GM19324 (cell line): ENCODE measurements around the gene STAT3.
"Not testable (repeated sequence)": the region's sequence is repeated elsewhere in the genome, so short reads cannot be mapped to it uniquely, and the experiment has no call there.

Experiments
- ATAC-seq: cut with Tn5 transposase; IDR thresholded peaks from one replicate; pipeline ENCODE4 v1.9.1; 2021; ENCODE audit warnings: mild to moderate bottlenecking, moderate library complexity; ENCODE audit not compliant: unreplicated experiment, low FRiP score

The STAT3 gene

DNA sequence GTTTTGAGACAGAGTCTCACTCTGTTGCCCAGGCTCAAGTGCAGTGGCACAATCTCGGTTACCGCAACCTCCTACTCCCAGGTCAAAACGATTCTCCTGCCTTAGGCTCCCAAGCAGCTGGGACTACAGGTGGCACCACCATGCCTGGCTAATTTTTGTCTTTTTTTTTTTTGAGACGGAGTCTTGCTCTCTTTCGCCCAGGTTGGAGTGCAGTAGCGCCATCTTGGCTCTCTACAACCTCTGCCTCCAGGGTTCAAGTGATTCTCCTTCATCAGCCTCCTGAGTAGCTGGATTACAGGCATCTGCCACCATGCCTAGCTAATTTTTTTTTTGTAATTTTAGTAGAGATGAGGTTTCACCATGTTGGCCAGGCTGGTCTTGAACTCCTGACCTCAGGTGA, 70.3 kb downstream of the STAT3 start:
- not testable (repeated sequence) for ATAC-seq

DNA sequence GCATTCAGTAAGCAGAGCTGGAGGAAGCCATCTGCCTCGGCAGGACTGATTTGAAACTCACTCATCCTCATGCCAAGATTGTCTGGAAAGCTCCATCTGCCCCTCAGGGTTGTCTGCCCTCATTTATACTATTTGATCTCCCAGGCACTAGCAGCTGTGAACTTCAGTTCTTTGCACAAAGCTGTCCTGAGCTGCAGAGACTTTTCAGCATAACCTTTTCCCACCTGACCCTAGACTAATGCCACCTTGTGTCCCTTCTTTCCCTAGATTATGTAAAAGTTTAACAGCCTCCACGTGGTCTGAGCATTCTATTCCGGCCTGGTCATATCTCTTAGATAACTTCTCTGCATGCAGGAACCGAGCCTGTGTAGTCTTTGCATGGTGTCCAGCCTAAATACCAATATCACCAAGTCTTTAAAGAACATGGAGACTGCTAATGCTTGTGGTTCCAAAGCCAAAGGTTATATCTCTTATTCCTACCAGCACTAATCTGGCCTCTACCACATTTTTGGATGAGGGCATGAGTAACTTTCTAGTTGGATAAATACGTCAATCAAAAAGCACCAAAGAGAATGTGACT, 70.9 kb downstream of the STAT3 start:
- no peak for ATAC-seq

DNA sequence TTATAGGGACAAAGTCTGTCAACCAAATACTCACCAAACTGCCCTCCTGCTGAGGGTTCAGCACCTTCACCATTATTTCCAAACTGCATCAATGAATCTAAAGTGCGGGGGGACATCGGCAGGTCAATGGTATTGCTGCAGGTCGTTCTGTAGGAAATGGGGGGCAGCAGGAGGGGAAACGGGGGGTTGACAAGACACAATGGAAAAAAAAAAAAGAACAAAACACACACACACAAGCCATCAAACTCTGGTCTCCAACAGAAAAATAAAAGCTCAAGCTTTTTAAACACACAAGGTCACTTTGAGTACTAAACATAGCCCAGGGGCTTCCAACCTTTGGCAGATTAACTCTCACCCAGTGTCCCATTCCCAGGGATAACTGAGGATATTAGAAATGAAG, 71.5 kb downstream of the STAT3 start:
- ATAC-seq: no peak

DNA sequence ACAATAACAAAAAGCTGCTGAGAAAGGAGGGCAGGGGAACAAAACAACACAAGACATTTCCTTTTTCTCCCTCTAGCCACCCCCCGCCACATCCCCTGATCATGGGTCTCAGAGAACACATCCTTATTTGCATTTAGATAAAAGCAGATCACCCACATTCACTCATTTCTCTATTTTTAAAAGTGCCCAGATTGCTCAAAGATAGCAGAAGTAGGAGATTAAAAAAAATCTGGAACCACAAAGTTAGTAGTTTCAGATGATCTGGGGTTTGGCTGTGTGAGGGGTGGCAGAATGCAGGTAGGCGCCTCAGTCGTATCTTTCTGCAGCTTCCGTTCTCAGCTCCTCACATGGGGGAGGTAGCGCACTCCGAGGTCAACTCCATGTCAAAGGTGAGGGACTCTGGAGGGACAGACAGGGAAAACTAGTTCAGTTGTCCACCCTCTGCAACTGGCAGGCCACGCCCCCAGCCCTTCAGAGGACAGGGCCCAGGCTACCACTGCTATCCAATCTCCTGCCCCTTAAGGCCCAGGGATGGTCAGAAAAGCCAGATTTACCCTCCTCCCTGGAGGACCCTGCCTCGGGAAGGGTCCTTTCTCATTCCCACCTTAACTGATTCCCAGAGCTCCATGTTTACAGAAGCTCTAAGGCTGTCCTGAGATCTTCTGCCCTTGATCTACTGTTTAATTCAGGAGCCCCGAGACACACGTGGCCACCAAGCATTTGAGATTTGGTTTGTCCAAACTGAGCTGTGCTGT, 72.7 kb downstream of the STAT3 start:
- ATAC-seq: no peak

DNA sequence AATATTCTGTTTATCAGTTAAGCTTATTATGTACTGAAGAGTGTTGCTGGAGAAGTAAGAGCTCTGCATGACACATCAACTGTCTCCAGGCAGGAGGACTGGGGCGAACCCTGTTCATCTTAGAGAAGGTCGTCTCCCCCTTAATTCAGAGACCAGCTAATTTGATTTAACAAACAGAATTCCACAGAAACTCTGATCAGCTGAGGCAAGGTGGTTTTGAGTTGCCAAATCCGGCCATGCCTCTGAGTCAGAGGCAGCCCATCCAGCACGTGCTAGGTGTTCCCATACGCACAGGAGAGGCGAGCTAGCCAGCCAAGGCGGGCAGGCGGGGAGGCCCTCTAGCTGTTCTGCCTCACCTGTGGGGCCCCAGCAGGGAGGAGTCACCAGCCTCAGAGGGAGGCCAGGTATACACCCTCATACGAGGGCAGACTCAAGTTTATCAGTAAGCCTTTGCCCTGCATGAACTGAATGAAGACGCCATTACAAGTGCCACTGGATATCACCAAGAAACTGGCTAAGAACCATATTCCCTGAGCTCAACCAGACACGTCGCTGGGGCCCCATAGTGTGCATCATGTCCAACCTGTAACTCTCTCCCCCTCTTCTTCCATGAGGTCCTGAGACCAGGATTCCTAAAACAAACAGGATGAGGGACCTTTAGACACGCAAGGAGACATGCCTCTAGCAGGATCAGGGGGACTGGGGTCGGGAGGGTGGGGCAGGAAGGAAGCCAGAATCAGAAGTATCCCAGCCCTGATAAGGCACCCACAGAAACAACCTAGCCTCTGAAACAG, 74.3 kb downstream of the STAT3 start:
- no peak for ATAC-seq

DNA sequence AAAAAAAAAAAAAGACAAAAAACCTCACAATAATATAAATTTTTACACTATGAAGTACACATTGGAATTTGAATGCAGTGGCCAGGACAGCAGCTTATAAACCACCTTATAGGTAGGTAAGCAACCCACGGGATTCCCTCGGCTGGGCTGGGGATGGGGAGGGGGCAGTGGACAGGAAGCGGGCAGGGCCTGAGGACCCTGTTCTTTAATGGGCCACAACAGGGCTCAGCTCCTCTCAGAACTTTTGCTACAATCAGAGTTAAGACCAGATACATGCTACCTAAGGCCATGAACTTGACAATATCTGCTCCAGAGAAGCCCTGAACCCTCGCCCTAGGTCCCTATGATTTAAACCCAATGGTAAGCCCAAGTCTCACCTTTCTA, 74.9 kb downstream of the STAT3 start:
- ATAC-seq: no peak

DNA sequence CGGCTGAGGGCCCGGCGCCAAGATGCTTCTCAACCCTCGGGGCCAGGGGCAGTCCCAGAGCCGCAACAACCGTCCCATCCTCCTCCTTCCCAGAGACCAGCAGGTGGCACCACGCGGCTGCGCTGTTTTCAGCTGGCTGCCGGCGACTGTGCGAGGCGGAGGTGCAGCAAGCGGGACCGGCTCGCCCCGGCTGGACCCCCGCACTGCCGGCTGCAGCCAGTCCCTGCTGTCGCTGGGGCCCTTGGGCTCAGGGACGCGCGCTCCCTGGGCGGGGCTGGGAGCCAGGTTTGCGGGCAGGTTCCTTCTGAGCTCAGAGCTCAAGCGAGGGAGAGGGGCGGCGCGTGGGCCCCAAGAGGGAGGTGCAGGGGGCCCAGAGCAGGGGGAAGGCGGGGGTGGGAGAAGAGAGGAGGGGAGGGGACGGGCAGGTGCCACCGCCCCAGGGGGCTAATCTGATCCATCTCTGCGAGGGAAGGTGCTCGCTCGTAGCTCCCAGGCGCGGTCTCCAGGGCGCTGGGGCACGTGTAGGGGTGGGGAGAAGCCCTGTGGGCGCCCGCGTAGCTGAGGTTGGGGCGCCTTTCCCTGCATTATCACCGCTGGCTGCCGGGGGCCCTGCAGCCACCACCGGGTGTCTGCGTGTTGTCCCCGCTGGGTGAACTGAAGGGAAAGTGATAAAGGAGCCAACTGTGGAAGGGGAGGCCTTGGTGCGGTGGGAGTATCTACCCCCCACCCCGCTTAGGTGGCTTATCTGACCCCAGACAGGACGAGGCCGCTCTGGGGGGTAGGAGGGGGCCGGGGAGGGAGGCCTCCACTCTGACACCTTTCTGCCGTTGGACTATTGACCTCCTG, 75.7 kb downstream of the STAT3 start:
- ATAC-seq: no peak

DNA sequence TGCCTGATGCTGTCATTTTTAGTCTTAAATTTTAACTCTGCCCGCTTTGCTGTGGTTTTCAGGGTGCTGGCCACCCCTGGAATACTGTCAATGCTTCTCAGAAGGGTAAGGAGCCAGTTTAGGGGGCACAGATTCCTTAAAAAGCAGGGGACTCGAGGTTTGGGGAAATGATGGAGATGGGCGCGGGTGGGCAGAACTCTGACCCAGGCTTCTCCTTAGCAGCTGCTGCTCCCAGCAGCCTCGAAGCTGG, 76.3 kb downstream of the STAT3 start:
- ATAC-seq: no peak

DNA sequence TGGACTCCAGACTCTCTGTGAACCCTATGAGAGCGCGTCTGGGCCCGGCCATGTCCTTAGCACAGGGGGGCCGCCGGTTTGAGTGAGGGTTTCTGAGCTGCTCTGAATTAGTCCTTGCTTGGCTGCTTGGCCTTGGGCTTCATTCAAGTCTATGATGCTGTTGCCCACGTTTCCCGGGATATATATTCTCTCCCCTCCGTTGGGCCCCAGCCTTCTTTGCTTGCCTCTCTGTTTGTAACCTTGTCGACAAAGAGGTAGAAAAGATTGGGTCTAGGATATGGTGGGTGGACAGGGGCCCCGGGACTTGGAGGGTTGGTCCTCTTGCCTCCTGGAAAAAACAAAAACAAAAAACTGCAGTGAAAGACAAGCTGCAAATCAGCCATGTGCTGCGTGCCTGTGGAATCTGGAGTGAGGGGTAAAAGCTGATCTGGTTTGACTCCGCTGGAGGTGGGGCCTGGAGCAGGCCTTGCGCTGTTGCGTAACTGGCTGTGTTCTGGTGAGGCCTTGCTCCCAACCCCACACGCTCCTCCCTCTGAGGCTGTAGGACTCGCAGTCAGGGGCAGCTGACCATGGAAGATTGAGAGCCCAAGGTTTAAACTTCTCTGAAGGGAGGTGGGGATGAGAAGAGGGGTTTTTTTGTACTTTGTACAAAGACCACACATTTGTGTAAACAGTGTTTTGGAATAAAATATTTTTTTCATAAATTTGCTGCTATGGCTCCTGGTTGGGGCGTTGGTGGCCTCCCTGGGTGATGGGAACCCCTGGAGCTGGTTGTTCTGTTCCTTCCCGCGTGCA, 76.8 kb downstream of the STAT3 start:
- no peak for ATAC-seq

DNA sequence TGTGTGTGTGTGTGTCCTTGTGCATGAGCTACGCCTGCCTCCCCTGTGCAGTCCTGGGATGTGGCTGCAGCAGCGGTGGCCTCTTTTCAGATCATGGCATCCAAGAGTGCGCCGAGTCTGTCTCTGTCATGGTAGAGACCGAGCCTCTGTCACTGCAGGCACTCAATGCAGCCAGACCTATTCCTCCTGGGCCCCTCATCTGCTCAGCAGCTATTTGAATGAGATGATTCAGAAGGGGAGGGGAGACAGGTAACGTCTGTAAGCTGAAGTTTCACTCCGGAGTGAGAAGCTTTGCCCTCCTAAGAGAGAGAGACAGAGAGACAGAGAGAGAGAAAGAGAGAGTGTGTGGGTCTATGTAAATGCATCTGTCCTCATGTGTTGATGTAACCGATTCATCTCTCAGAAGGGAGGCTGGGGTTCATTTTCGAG, 77.4 kb downstream of the STAT3 start:
- no peak for ATAC-seq

DNA sequence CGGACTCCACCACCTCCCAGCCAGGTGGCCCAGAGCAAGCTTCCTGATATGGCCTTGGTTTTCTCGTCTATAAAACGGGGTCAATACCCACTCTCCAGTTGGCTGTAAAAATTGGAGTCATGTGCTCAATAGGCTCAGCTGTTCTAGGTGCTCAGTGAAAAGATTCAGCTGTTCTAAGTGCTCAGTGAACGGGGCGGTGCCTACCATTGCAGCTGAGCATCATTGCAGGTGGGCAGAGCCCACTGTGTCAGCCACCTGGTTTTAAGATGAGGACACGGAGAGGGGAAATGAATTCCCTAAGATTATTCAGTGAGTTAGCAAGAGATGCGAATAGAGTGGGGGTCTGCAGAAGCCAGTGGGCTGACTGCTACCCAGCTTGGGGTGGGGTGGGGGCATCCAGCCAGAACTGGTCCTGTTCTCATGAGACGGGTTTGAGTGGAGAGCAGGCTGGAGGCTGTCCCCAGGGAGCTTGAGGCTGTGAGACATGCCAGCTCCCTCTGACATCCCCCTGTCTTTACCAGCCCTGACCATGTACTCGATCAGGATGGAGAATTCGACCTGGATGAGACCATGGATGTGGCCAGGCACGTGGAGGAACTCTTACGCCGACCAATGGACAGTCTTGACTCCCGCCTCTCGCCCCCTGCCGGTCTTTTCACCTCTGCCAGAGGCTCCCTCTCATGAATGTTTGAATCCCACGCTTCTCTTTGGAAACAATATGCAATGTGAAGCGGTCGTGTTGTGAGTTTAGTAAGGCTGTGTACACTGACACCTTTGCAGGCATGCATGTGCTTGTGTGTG, 78.1 kb downstream of the STAT3 start:
- no peak for ATAC-seq

DNA sequence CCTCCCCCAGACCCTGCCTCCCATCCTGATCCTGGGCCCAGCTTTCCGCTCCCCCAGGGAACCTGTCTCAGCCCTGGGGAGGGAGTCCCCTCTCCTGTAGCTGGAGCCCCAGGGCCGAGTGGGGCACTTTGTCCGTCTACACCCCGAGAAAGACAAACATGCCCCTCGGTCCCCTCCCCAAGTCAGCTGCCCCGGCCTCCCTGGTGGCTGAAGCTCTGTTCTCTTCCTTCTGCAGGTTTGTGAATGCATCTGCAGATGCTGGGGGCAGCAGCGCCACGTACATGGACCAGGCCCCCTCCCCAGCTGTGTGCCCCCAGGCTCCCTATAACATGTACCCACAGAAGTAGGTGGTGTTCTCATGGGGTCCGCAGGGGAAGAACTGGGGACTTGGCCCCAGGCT, 79.1 kb downstream of the STAT3 start:
- ATAC-seq: no peak

DNA sequence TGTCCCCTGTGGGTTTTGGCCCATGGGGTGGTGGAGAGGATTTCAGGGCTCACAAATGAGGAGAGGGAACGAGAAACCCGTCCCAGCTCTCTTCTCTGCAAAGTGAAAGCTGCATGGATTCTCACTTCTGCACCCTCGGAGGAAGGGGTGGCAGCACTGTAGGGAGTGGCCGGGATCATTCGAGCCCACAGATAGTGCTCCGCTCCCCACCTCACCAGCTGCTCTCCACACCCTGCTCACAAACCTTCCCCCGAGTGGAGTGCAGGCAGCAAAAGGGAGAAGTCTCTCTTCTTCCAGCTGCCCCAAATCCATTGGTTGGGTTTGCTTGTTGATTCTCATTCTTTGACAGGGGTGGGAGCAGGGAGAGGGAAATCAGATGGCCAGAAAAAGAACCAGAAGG, 79.8 kb downstream of the STAT3 start:
- ATAC-seq: no peak

DNA sequence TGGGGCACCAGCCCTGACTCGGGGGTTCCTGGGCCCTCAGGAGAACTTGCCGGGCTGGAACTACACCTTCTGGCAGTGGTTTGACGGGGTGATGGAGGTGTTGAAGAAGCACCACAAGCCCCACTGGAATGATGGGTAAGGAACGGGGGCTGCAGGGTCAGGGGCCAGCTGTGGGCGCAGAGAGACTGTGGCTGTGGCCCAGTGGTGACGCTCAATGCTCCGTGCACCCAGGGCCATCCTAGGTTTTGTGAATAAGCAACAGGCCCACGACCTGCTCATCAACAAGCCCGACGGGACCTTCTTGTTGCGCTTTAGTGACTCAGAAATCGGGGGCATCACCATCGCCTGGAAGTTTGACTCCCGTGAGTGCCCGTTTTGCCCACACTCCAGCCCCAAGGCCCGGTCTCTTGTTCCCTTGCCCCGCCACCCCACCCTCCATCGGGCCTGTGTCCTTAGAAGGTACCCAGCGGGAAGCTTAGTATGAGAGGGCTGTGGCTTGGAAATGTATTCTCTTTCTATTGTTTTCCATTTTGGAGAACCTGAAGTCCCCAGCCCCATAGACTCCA, 80.8 kb downstream of the STAT3 start:
- ATAC-seq: no peak

DNA sequence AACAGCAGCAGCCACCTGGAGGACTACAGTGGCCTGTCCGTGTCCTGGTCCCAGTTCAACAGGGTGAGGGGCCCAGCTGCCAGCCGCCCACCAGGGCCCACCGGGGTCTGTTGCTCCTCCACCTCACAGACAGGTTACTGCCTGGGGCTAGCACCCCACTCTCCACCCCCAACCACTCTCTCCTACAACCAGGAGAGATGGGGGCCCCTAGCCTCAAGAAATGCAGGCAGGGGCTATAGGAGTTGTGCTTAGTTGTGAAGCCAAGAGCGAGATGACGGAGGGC, 81.9 kb downstream of the STAT3 start:
- no peak for ATAC-seq

DNA sequence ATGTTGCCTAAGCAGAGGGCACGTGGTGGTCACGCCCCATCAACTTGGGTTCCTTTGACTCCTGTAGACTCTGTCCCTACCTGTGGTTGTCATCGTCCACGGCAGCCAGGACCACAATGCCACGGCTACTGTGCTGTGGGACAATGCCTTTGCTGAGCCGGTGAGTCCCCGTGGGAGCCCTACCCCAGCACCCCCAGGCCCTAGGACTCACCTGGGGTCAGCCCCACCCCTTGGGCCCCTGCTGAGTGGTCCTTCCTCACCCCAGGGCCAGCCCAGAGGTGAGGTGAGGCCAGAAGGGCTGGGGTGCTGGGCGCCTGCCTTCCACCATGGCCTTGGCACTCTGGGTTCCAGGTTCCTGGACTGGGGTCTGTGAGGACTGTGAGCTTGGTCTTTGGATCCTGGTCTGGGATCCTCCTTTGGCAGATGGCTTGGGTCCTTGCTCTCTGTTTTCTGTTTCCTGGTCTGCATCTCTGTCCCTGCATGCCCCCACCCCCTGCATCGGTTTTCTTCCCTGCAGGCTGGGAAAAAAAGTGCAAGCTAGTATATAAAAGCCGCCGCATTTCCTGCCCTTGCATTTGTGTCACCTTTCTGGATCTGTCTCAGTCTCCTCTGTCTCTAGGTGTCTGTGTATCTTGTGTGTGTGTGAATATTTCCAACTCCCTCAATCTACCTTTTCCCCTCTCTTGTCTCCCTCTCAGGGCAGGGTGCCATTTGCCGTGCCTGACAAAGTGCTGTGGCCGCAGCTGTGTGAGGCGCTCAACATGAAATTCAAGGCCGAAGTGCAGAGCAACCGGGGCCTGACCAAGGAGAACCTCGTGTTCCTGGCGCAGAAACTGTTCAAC, 82.5 kb downstream of the STAT3 start:
- ATAC-seq: no peak

DNA sequence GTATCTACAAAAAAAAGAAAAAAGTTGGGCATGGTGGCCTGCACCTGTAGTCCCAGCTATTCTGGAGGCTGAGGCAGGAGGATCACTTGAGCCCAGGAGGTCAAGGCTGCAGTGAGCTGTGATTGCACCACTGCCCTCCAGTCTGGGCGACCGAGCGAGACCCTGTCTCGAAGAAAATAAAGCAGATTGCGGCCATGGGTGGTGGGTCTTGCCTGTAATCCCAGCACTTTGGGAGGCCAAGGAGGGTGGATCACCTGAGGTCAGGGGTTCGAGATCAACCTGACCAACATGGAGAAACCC, 83.3 kb downstream of the STAT3 start:
- not testable (repeated sequence) for ATAC-seq

DNA sequence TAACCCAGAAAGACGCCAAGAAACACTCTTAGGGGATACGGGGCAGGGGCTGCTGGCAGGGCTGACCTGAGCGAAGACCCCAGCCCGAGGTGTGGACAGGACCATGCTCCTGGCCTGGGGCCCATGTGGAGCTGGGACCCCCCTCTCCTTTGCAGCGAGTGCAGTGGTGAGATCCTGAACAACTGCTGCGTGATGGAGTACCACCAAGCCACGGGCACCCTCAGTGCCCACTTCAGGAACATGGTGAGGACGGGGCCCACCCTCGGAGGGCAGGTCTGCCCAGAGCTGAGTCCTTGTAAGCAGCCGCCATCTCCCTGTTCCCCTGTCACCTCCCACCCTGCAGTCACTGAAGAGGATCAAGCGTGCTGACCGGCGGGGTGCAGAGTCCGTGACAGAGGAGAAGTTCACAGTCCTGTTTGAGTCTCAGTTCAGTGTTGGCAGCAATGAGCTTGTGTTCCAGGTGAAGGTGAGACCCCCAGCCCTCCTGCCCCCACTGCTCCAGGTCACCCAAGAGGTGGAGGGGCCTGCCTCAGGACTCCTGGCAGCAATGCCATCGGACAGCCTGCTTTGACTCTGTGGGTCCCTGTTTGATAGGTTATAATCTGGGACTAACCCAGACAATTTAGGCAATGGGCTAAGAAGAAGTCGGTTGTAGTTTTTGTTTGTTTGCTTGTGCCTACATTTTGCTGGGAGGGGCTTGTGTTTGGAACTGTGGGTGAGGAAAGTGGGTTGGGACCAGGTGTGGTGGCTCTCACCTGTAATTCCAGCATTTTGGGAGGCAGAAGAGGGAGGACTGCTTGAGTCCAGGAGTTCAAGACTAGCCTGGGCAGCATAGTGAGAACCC, 83.8 kb downstream of the STAT3 start:
- ATAC-seq: no peak
